Prostate gland (tissue), 2 donors: ENCODE data around the gene MAP4.

Experiments
- CTCF ChIP-seq, 4 experiments: fragments of 200-600 bp in 2 of 4; fragments of 450-650 bp in 2 of 4; sonication (generic) in 2 of 4; IDR thresholded peaks; 1 replicate in 3 of 4; 2 replicates in 1 of 4; pipeline ENCODE4 v1.5.1; 2016 to 2019; ENCODE audit warnings: antibody characterized with exemption in 4 of 4, mild to moderate bottlenecking in 2 of 4, moderate library complexity in 2 of 4
- POLR2A ChIP-seq: fragments of 450-650 bp; IDR thresholded peaks from one replicate; pipeline ENCODE4 v1.6.1; 2016; ENCODE audit warnings: antibody characterized with exemption, mild to moderate bottlenecking

- TF ChIP-seq CTCF (IDR thresholded peaks at IDR 0.05) (no peak), POLR2A (no peak)
These were observed 31.7 kb upstream of the MAP4 start for GRCh38 chr3:48047841-48048464.
